ENCODE measurements around the gene PPP1R13B.

The PPP1R13B gene

DNA sequence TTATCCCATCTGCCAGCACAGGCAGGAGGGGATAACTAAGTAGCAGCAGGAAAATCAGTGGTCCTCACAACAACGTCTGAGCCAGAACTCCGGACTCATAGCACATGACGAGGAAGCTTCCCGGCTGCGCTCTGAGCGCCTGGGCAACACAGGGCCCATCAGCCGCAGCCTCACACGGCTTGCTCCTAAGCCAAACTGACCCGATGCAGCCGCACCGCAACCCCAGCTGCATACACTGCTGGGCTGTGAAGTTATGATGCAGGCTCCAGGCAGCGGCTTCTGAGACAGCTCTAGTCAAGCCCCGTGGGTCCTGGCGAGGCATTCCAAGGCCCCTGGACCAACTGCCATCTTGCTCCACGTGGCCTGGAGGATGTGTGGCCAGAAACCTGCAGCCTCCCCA lies 103.7 kb downstream of the PPP1R13B start:
- TF ChIP-seq, protein P1, sequence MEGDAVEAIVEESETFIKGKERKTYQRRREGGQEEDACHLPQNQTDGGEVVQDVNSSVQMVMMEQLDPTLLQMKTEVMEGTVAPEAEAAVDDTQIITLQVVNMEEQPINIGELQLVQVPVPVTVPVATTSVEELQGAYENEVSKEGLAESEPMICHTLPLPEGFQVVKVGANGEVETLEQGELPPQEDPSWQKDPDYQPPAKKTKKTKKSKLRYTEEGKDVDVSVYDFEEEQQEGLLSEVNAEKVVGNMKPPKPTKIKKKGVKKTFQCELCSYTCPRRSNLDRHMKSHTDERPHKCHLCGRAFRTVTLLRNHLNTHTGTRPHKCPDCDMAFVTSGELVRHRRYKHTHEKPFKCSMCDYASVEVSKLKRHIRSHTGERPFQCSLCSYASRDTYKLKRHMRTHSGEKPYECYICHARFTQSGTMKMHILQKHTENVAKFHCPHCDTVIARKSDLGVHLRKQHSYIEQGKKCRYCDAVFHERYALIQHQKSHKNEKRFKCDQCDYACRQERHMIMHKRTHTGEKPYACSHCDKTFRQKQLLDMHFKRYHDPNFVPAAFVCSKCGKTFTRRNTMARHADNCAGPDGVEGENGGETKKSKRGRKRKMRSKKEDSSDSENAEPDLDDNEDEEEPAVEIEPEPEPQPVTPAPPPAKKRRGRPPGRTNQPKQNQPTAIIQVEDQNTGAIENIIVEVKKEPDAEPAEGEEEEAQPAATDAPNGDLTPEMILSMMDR (IDR thresholded peaks at IDR 0.05; ENCODE audit: extremely low read depth, insufficient read depth, missing control alignments) = no peak
- DNase-seq (ENCODE audit: low spot score) = no peak
- in situ Hi-C loops (cut with MboI; ENCODE audit: low pct_unique_long_range_greater_than_20kb, low sequenced_read_pairs, unreplicated experiment) = no loop called here

DNA sequence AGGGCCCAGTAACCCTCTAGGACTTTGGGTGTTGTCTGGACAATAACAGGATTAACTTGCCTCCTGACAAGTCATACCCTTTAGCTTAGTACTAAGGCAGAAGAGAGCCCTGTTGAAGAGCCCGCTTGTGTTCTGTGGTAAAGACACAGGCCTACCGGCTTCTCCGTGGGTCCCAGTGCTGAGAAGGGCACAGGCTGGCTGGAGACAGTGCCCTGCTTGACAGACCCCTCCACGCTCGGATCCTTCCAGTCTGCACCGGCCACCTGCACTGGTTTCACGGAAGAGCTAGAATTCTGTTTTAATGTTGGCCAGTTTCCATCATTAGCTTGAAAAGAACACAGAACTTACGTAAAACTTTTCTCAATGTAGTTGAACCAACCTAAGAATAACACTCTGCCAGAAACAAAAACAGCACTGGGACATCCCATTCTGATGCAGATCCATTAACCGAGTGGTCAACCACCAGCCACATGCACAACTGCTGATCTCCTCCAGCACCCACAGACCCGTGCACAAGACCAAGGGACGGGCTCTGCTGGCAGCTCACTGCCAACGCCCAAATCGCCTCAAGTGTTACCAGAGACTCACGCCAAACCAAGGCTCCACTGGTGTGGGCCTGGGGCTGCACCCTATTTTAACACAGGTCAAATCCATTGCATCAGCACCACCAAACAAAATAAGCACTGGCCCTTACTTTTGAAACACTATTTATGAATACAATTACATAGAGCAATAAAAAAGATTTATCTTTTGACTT lies 104.7 kb downstream of the PPP1R13B start:
- TF ChIP-seq, protein P1 (IDR thresholded peaks at IDR 0.05; ENCODE audit: extremely low read depth, insufficient read depth, missing control alignments) = no peak
- no peak for DNase-seq (ENCODE audit: low spot score)
- in situ Hi-C loops (cut with MboI; ENCODE audit: low pct_unique_long_range_greater_than_20kb, low sequenced_read_pairs, unreplicated experiment) = no loop called here

DNA sequence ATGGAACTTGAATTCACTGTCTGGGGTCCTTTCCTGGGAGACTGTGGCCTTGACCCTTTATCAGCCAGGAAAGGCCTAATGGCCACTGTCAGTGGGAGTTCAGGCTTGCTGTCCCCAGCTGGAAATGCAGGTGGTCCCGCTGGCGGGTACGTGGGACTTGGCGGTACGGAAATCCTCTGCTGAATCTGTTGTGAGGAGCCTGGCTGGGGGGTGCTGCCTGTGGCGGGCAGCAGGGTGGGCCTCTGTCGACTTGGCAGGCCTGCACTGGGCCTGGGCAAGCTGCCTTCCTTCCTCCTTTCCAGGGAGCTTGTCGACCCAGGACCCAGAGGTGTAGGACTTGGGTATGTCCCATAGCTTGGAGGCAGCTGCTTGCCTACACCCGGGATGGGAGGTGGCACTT lies 105.5 kb downstream of the PPP1R13B start:
- in situ Hi-C loops (cut with MboI; ENCODE audit: low pct_unique_long_range_greater_than_20kb, low sequenced_read_pairs, unreplicated experiment) = no loop called here
- TF ChIP-seq, protein P1 (IDR thresholded peaks at IDR 0.05; ENCODE audit: extremely low read depth, insufficient read depth, missing control alignments) = no peak
- DNase-seq (ENCODE audit: low spot score) = no peak

DNA sequence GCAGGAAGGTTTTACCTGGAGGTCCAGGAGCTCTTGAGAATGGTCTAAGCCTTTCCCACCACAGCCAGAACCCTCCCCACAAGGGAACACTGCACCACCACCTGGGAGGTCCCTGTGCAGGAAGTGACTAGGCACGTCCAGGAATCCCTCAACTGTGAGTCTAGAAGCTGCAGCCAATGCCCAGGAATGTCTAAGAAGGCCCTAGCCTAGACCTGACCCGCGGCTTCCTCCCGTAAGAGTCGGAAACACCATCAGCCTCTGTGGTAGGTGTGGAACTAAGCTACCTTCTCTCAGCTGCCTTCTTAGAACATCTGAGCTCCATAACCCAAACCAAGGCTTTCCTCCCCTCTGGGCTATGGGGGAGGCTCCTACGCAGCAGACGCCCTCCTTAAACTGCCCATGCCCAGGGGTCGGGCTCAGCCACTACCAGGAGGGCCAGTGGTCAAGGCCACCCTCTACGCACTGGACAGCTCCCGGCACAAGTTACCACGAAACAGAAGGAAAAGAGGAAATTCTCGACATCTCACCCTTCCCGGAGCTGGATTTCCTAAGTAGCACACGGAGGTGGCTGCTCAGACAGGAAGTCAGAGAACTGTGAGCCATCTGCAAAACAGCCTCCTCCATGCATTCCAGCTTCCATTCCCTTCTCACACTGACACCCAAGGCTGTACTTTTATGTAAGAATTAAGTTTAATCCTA lies 106.2 kb downstream of the PPP1R13B start:
- in situ Hi-C loops (cut with MboI; ENCODE audit: low pct_unique_long_range_greater_than_20kb, low sequenced_read_pairs, unreplicated experiment) = no loop called here
- DNase-seq (ENCODE audit: low spot score) = no peak
- TF ChIP-seq, protein P1 (IDR thresholded peaks at IDR 0.05; ENCODE audit: extremely low read depth, insufficient read depth, missing control alignments) = no peak

DNA sequence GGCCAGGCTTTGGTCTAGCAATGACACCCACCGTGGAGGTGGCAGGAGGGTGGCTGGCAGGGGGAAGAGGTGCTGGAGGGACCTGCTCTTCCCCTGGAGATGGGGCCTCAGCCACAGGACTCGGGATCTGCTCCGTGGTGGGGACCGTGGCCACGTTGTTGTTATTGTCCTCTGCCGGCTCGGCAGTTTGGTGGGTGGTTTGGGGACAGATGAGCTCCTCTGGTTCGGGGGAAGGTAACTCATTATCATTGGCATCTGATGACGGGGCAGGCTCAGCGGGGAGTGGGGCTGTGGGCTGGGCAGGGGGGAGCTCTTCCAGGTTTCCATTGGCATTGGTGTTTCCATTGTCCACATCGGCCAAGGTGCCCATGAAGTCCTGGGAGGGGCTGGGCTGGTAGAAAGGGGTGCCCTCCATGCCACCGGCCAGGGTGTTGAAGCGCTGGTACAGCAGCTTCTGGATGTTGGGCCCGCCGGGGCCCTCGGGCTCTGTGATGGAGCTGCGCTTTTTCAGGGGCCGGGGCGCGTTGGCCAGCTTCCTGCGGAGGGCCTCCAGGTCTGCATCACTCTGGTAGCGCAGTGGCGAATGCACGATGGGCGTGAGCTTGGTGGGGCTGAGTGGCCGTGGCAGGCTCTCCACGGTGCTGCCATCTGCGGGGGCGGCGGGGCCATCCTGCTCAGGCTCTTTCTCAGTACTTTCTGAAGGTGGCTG lies 107.4 kb downstream of the PPP1R13B start:
- TF ChIP-seq, protein P1 (IDR thresholded peaks at IDR 0.05; ENCODE audit: extremely low read depth, insufficient read depth, missing control alignments) = no peak
- no peak for DNase-seq (ENCODE audit: low spot score)
- in situ Hi-C loops (cut with MboI; ENCODE audit: low pct_unique_long_range_greater_than_20kb, low sequenced_read_pairs, unreplicated experiment) = no loop called here

DNA sequence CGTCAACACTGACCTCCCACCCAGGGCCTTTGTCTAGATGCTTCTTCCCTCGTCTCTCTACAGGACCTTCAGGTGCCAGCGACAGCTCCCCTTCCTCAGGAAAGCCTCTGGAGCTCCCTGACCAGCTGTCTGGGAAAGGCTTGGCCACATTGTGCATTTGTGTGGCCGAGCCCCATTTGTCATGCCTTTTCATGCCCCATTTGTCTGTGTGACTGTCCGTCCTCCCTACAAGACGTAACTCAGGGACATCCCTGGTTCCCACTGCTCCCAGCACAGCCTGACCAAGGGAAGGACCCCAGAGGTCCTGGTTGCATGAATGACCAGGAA lies 107.9 kb downstream of the PPP1R13B start:
- no peak for DNase-seq (ENCODE audit: low spot score)
- TF ChIP-seq, protein P1 (IDR thresholded peaks at IDR 0.05; ENCODE audit: extremely low read depth, insufficient read depth, missing control alignments) = no peak
- in situ Hi-C loops (cut with MboI; ENCODE audit: low pct_unique_long_range_greater_than_20kb, low sequenced_read_pairs, unreplicated experiment) = no loop called here
